H1 (cell line): Measurements from ENCODE around the gene ARHGAP1.

Experiments
- BACH1 ChIP-seq: IDR thresholded peaks from 2 replicates; pipeline ENCODE4 v1.6.1; 2012; ENCODE audit warnings: low read length, improper control_type of control experiment
- CBX8 ChIP-seq: fragments of 300-800, 300-1000 bp; sonication (generic); IDR thresholded peaks from 2 replicates; pipeline ENCODE4 v1.7.1; 2016; ENCODE audit warnings: low read depth, low read length, borderline replicate concordance
- CTCF ChIP-seq, 3 experiments: IDR thresholded peaks; 1 replicate in 2 of 3; 2 replicates in 1 of 3; pipeline versions ENCODE4 v1.5.1 to v1.6.1; 2011; ENCODE audit warnings: low read length in 3 of 3, mild to moderate bottlenecking in 3 of 3, inconsistent platforms in 2 of 3, low read depth in 1 of 3, moderate library complexity in 1 of 3; ENCODE audit not compliant: insufficient read depth in 1 of 3; ENCODE audit errors: control extremely low read depth in 1 of 3
- HDAC6 ChIP-seq: IDR thresholded peaks from one replicate; pipeline ENCODE4 v1.7.1; 2012; ENCODE audit warnings: low read depth, mild to moderate bottlenecking, inconsistent platforms, low read length, moderate library complexity
- JUND ChIP-seq: IDR thresholded peaks from 2 replicates; pipeline ENCODE4 v1.6.1; 2011; ENCODE audit warnings: mild to moderate bottlenecking, improper control_type of control experiment, low read length
- MAX ChIP-seq: IDR thresholded peaks from 2 replicates; pipeline ENCODE4 v1.6.1; 2012; ENCODE audit warnings: inconsistent platforms
- POLR2A ChIP-seq, 2 experiments: IDR thresholded peaks; 1 replicate in 1 of 2; 2 replicates in 1 of 2; pipeline ENCODE4 v1.6.1; 2011; ENCODE audit warnings: low read depth in 2 of 2, low read length in 2 of 2, mild to moderate bottlenecking in 2 of 2; ENCODE audit errors: control extremely low read depth in 1 of 2
- POLR2AphosphoS5 ChIP-seq: IDR thresholded peaks from 2 replicates; pipeline ENCODE4 v1.6.1; 2011; ENCODE audit warnings: low read depth, low read length
- RAD21 ChIP-seq, 2 experiments: IDR thresholded peaks in 1 of 2; conservative IDR thresholded peaks in 1 of 2; 2 replicates each; pipeline ENCODE4 v1.6.1; 2011; ENCODE audit warnings: low read depth in 2 of 2, low read length in 2 of 2, improper control_type of control experiment in 1 of 2, inconsistent platforms in 1 of 2, mild to moderate bottlenecking in 1 of 2, moderate library complexity in 1 of 2
- SIRT6 ChIP-seq: IDR thresholded peaks from one replicate; pipeline ENCODE4 v1.7.1; 2012; ENCODE audit warnings: low read length, inconsistent platforms

GRCh38 chr11:46633291-46634217 is 66.9 kb downstream of the ARHGAP1 start:
- no peak for TF ChIP-seq CTCF (IDR thresholded peaks at IDR 0.05; ENCODE audit: control extremely low read depth in 1 of 3, insufficient read depth in 1 of 3, low read depth in 1 of 3, low read length in 3 of 3)
- TF ChIP-seq CBX8 = no peak
- no peak for TF ChIP-seq JUND
- no peak for TF ChIP-seq POLR2A (IDR thresholded peaks at IDR 0.05; ENCODE audit: control extremely low read depth in 1 of 2, low read depth in 2 of 2, low read length in 2 of 2)
- no peak for TF ChIP-seq HDAC6
- no peak for TF ChIP-seq POLR2AphosphoS5
- no peak for TF ChIP-seq RAD21 (IDR thresholded peaks at IDR 0.05 in 1 of 2, conservative IDR thresholded peaks at IDR 0.05 in 1 of 2; ENCODE audit: low read depth in 2 of 2, low read length in 2 of 2)
- TF ChIP-seq MAX = no peak
- TF ChIP-seq BACH1 = no peak
- TF ChIP-seq SIRT6 = no peak
